IMR-90 (cell line): ENCODE measurements around the gene MUSTN1. TPM values are rescaled to one million over a fixed set of nuclear protein-coding genes. Genes with fewer than 3 reads are reported as not detected.

Experiments used
- ATAC-seq: fragments of 200-7000 bp; cut with Tn5 transposase; 2 replicates; pipeline ENCODE4 v1.9.1; 2020; ENCODE audit warnings: low read depth, mild to moderate bottlenecking, moderate library complexity
- BruUV-seq: library from RNA; stranded (reverse); fragments of 400-500 nt; replicated peaks from 2 replicates; lab custom pipeline; 2021; lab: Mats Ljungman, UMichigan
- CTCF ChIA-PET: fragments of 300-600 bp; formaldehyde crosslinking; extraction: SDS; loops from one replicate; lab custom pipeline; 2021; ENCODE audit warnings: antibody characterized with exemption; lab: Yijun Ruan, JAX
- POLR2A ChIA-PET: fragments of 300-600 bp; sonication (Branson Sonifier 250); formaldehyde crosslinking; loops from one replicate; lab custom pipeline; 2022; ENCODE audit warnings: antibody characterized with exemption; ENCODE audit not compliant: unreplicated experiment; lab: Charles Lee
- DNase-seq: peaks from one replicate; pipeline ENCODE4 v3.0.0; 2013
- H2AFZ ChIP-seq: replicated peaks from 2 replicates; pipeline ENCODE3; 2013; ENCODE audit warnings: low read length, mild to moderate bottlenecking; ENCODE audit not compliant: poor library complexity
- H2AK5ac ChIP-seq: 2 replicates; pipeline ENCODE4 v1.6.1; 2013; ENCODE audit warnings: low read depth, low read length, inconsistent platforms
- H2AK9ac ChIP-seq: replicated peaks from 2 replicates; pipeline ENCODE3; 2013; ENCODE audit warnings: mild to moderate bottlenecking, low read depth, low read length, moderate library complexity; ENCODE audit not compliant: poor library complexity
- H2BK120ac ChIP-seq: 2 replicates; pipeline ENCODE4 v1.6.1; 2013; ENCODE audit warnings: low read depth, low read length, inconsistent platforms
- H2BK15ac ChIP-seq: 3 replicates; pipeline ENCODE4 v1.6.1; 2013; ENCODE audit warnings: low read depth, low read length, inconsistent platforms
- H2BK20ac ChIP-seq: 2 replicates; pipeline ENCODE4 v1.6.1; 2013; ENCODE audit warnings: low read depth, mild to moderate bottlenecking, inconsistent platforms, low read length, moderate library complexity
- H2BK5ac ChIP-seq: 2 replicates; pipeline ENCODE4 v1.6.1; 2013; ENCODE audit warnings: mild to moderate bottlenecking, low read depth, low read length, inconsistent platforms; ENCODE audit not compliant: poor library complexity, severe bottlenecking
- H3K14ac ChIP-seq: replicated peaks from 2 replicates; pipeline ENCODE4 v1.6.1; 2013; ENCODE audit warnings: low read depth, low read length, inconsistent platforms
- H3K18ac ChIP-seq: 2 replicates; pipeline ENCODE4 v1.6.1; 2013; ENCODE audit warnings: low read depth, low read length, control low read depth
- H3K23ac ChIP-seq: 2 replicates; pipeline ENCODE4 v1.6.1; 2013; ENCODE audit warnings: low read depth, low read length, inconsistent platforms
- H3K27ac ChIP-seq: 2 replicates; pipeline ENCODE4 v1.5.1; 2013; ENCODE audit warnings: mild to moderate bottlenecking, control low read depth, low read length; ENCODE audit not compliant: insufficient read depth
- H3K27me3 ChIP-seq: 2 replicates; pipeline ENCODE4 v1.6.1; 2013; ENCODE audit warnings: low read length; ENCODE audit not compliant: control insufficient read depth, insufficient read depth
- H3K36me3 ChIP-seq: 2 replicates; pipeline ENCODE4 v1.6.1; 2013; ENCODE audit warnings: low read length, mixed read lengths; ENCODE audit not compliant: control insufficient read depth, insufficient read depth
- H3K4ac ChIP-seq: 2 replicates; pipeline ENCODE4 v1.6.1; 2013; ENCODE audit warnings: low read depth, low read length, inconsistent platforms
- H3K4me1 ChIP-seq: 2 replicates; pipeline ENCODE4 v1.6.1; 2013; ENCODE audit warnings: low read length, mixed read lengths; ENCODE audit not compliant: control insufficient read depth, insufficient read depth
- H3K4me2 ChIP-seq: 2 replicates; pipeline ENCODE4 v1.6.1; 2013; ENCODE audit warnings: low read depth, mild to moderate bottlenecking, control low read depth, low read length, moderate library complexity
- H3K4me3 ChIP-seq: 2 replicates; pipeline ENCODE4 v1.5.1; 2013; ENCODE audit warnings: low read depth, mild to moderate bottlenecking, control low read depth, low read length, moderate library complexity; ENCODE audit not compliant: insufficient read depth
- H3K56ac ChIP-seq: 2 replicates; pipeline ENCODE4 v1.6.1; 2013; ENCODE audit warnings: low read length, inconsistent platforms; ENCODE audit not compliant: insufficient read depth; ENCODE audit errors: extremely low read depth
- H3K79me1 ChIP-seq, 2 experiments: 2 replicates each; pipeline ENCODE4 v1.6.1; 2013; ENCODE audit warnings: low read length in 2 of 2, inconsistent platforms in 1 of 2, low read depth in 1 of 2
- H3K9ac ChIP-seq: 2 replicates; pipeline ENCODE4 v1.6.1; 2013; ENCODE audit warnings: low read depth, low read length, control low read depth
- H3K9me1 ChIP-seq: 2 replicates; pipeline ENCODE4 v1.6.1; 2013; ENCODE audit warnings: low read length, inconsistent platforms; ENCODE audit not compliant: insufficient read depth
- H3K9me3 ChIP-seq: 2 replicates; pipeline ENCODE4 v1.6.1; 2013; ENCODE audit warnings: low read length; ENCODE audit not compliant: control insufficient read depth, insufficient read depth
- H4K20me1 ChIP-seq: 2 replicates; pipeline ENCODE4 v1.6.1; 2013; ENCODE audit warnings: low read length, inconsistent platforms; ENCODE audit not compliant: insufficient read depth
- H4K5ac ChIP-seq: 2 replicates; pipeline ENCODE4 v1.6.1; 2013; ENCODE audit warnings: mild to moderate bottlenecking, low read depth, low read length, control low read depth
- H4K8ac ChIP-seq, 2 experiments: 2 replicates each; pipeline ENCODE4 v1.6.1; 2013; ENCODE audit warnings: low read depth in 2 of 2, low read length in 2 of 2, control low read depth in 1 of 2, inconsistent platforms in 1 of 2
- H4K91ac ChIP-seq: 2 replicates; pipeline ENCODE4 v1.6.1; 2013; ENCODE audit warnings: low read depth, low read length, inconsistent platforms; ENCODE audit not compliant: insufficient read depth
- BHLHE40 ChIP-seq: fragments of 150-350 bp; IDR thresholded peaks from 2 replicates; pipeline ENCODE4 v1.6.1; 2016; ENCODE audit warnings: mild to moderate bottlenecking, low read depth, low read length
- CEBPB ChIP-seq: IDR thresholded peaks from 2 replicates; pipeline ENCODE4 v1.6.1; 2012; ENCODE audit warnings: low read depth, low read length, improper control_type of control experiment
- CHD1 ChIP-seq: IDR thresholded peaks from 2 replicates; pipeline ENCODE4 v1.6.1; 2012; ENCODE audit warnings: low read depth, low read length, improper control_type of control experiment
- FOS ChIP-seq: fragments of 150-350 bp; IDR thresholded peaks from 2 replicates; pipeline ENCODE4 v1.6.1; 2016; ENCODE audit warnings: low read depth, low read length
- MAFK ChIP-seq: IDR thresholded peaks from 2 replicates; pipeline ENCODE4 v1.6.1; 2012; ENCODE audit warnings: low read depth, low read length, improper control_type of control experiment
- MAZ ChIP-seq: IDR thresholded peaks from 2 replicates; pipeline ENCODE4 v1.6.1; 2012; ENCODE audit warnings: low read depth, mild to moderate bottlenecking, low read length, improper control_type of control experiment, moderate library complexity, borderline replicate concordance
- MXI1 ChIP-seq: IDR thresholded peaks from 2 replicates; pipeline ENCODE4 v1.6.1; 2012; ENCODE audit warnings: low read depth, mild to moderate bottlenecking, low read length, moderate library complexity, borderline replicate concordance
- NFE2L2 ChIP-seq: fragments of 150-350 bp; IDR thresholded peaks from 2 replicates; pipeline ENCODE4 v1.6.1; 2016; ENCODE audit warnings: low read depth, mild to moderate bottlenecking, low read length
- POLR2A ChIP-seq: IDR thresholded peaks from 2 replicates; pipeline ENCODE4 v1.6.1; 2012; ENCODE audit warnings: mild to moderate bottlenecking, low read depth, low read length
- RAD21 ChIP-seq: IDR thresholded peaks from 2 replicates; pipeline ENCODE4 v1.6.1; 2012; ENCODE audit warnings: low read length, improper control_type of control experiment
- RCOR1 ChIP-seq: IDR thresholded peaks from 2 replicates; pipeline ENCODE4 v1.6.1; 2012; ENCODE audit warnings: mild to moderate bottlenecking, low read length, improper control_type of control experiment; ENCODE audit not compliant: insufficient replicate concordance
- RFX5 ChIP-seq: IDR thresholded peaks from 2 replicates; pipeline ENCODE4 v1.8.0; 2012; ENCODE audit warnings: low read depth, mild to moderate bottlenecking, low read length, moderate library complexity
- SMC3 ChIP-seq: fragments of 150-350 bp; IDR thresholded peaks from 2 replicates; pipeline ENCODE4 v1.6.1; 2016; ENCODE audit warnings: low read depth, mild to moderate bottlenecking, antibody characterized with exemption, low read length, moderate library complexity
- WGBS, 2 experiments: methylation state at CpG; one replicate each; pipeline versions ENCODE4 v1.1.5 to v1.1.7; 2013; ENCODE audit warnings: missing lambda C conversion rate in 2 of 2; ENCODE audit not compliant: insufficient read length in 1 of 2; ENCODE audit errors: extremely low coverage in 2 of 2; 5-methylcytosine and 5-hydroxymethylcytosine counted together
- dilution Hi-C: fragments of 300-500 bp; cut with HindIII; formaldehyde crosslinking; loops from one replicate; pipeline ENCODE4 v1.14.3; 2018; ENCODE audit warnings: low sequenced_read_pairs; ENCODE audit not compliant: unreplicated experiment
- in situ Hi-C: fragments of 300-500 bp; cut with MboI; formaldehyde crosslinking; loops from 3 replicates; pipeline ENCODE4 v1.14.3; 2019; ENCODE audit warnings: low sequenced_read_pairs, inconsistent platforms, mixed read lengths
- intact Hi-C: fragments of 100-400 bp; cut with micrococcal nuclease; formaldehyde crosslinking; loops from 2 replicates; pipeline ENCODE4 v1.10.0; 2022
- polyA plus RNA-seq, 3 experiments: library from polyadenylated mRNA; depleted of rRNA; stranded (reverse); fragments of >200 nt; gene quantifications; 2 replicates each; pipeline ENCODE4 v1.2.3, GENCODE V29; 2012; ENCODE audit warnings: low replicate concordance in 1 of 3
- total RNA-seq: library from RNA; depleted of rRNA; stranded (reverse); fragments of >200 nt; gene quantifications from 2 replicates; pipeline ENCODE4 v1.2.3, GENCODE V29; 2012
- TF ChIP-seq, protein P1 (sequence below): fragments of 150-350 bp; IDR thresholded peaks from 2 replicates; pipeline ENCODE4 v1.6.1; 2017; ENCODE audit warnings: mild to moderate bottlenecking, antibody characterized with exemption, low read length, low read depth
- TF ChIP-seq, protein P2 (sequence below): conservative IDR thresholded peaks from 2 replicates; pipeline ENCODE4 v1.5.1; 2012; ENCODE audit warnings: mild to moderate bottlenecking, low read depth, low read length, improper control_type of control experiment
- TF ChIP-seq, protein P3 (sequence below): fragments of 150-350 bp; IDR thresholded peaks from 2 replicates; pipeline ENCODE4 v1.6.1; 2016; ENCODE audit warnings: low read depth, mild to moderate bottlenecking, low read length, moderate library complexity, borderline replicate concordance

The MUSTN1 gene
- total and polyA plus RNA-seq, 2 of the 4 experiments (the other 2 are of a cell fraction) = not detected

DNA sequence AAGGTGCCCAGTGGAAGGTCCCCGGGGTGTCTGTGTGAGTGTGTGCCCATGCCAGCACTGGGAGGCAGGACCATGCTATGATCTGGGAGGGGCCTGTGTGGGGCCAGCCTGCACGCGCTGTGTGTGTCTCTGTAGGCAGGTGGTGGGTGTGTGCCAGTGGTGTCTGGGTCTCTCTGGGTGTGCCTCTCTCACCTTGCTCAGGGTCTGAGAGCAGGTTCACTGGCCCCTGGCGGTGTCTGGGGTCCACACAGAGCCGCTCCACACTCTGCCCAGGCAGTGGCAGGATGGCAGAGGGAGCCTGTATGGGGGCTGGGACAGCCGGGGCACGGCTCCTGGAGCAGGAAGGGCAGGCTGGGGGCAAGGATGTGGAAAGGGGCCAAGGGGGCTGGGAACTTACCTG, 17.0 kb downstream of the MUSTN1 start:
- Histone ChIP-seq H4K5ac (no peak overlapping the region), H2BK120ac (no peak overlapping the region), H3K9me3 (no peaks in the 10 kb centered on the region), H3K4me1 (no peaks in the 10 kb centered on the region), H2BK15ac (no peak overlapping the region), H2BK5ac (no peak overlapping the region), H3K9ac (no peak overlapping the region), H3K79me1 (no peaks in the 10 kb centered on the region), H3K18ac (no peak overlapping the region), H3K4me2 (no peak overlapping the region), H3K4me3 (no peak overlapping the region), H2AFZ (no peak overlapping the region), H4K20me1 (no peaks in the 10 kb centered on the region), H3K9me1 (no peaks in the 10 kb centered on the region), H3K27me3 (peaks cover 10% of the 10 kb centered on the region), H4K91ac (no peak overlapping the region), H2AK9ac (no peak overlapping the region), H3K36me3 (no peaks in the 10 kb centered on the region), H2BK20ac (no peak overlapping the region), H3K27ac (no peak overlapping the region), H3K4ac (no peak overlapping the region), H4K8ac (no peak overlapping the region), H3K23ac (no peak overlapping the region), H3K56ac (no peak overlapping the region), H3K14ac (no peak overlapping the region), H2AK5ac (no peak overlapping the region)
- POLR2A ChIA-PET = no interaction called here
- no TSS peak for BruUV-seq
- DNase-seq (no peak), ATAC-seq (no peak)
- TF ChIP-seq, protein P1, sequence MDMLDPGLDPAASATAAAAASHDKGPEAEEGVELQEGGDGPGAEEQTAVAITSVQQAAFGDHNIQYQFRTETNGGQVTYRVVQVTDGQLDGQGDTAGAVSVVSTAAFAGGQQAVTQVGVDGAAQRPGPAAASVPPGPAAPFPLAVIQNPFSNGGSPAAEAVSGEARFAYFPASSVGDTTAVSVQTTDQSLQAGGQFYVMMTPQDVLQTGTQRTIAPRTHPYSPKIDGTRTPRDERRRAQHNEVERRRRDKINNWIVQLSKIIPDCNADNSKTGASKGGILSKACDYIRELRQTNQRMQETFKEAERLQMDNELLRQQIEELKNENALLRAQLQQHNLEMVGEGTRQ = no peak
- no peak for TF ChIP-seq BHLHE40
- no peak for TF ChIP-seq SMC3
- TF ChIP-seq, protein P2, sequence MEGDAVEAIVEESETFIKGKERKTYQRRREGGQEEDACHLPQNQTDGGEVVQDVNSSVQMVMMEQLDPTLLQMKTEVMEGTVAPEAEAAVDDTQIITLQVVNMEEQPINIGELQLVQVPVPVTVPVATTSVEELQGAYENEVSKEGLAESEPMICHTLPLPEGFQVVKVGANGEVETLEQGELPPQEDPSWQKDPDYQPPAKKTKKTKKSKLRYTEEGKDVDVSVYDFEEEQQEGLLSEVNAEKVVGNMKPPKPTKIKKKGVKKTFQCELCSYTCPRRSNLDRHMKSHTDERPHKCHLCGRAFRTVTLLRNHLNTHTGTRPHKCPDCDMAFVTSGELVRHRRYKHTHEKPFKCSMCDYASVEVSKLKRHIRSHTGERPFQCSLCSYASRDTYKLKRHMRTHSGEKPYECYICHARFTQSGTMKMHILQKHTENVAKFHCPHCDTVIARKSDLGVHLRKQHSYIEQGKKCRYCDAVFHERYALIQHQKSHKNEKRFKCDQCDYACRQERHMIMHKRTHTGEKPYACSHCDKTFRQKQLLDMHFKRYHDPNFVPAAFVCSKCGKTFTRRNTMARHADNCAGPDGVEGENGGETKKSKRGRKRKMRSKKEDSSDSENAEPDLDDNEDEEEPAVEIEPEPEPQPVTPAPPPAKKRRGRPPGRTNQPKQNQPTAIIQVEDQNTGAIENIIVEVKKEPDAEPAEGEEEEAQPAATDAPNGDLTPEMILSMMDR = no peak
- TF ChIP-seq CHD1 = no peak
- TF ChIP-seq MAFK = no peak
- no peak for TF ChIP-seq NFE2L2
- TF ChIP-seq, protein P3, sequence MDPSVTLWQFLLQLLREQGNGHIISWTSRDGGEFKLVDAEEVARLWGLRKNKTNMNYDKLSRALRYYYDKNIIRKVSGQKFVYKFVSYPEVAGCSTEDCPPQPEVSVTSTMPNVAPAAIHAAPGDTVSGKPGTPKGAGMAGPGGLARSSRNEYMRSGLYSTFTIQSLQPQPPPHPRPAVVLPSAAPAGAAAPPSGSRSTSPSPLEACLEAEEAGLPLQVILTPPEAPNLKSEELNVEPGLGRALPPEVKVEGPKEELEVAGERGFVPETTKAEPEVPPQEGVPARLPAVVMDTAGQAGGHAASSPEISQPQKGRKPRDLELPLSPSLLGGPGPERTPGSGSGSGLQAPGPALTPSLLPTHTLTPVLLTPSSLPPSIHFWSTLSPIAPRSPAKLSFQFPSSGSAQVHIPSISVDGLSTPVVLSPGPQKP = no peak
- TF ChIP-seq CEBPB = no peak
- no peak for TF ChIP-seq RFX5
- TF ChIP-seq POLR2A = no peak
- TF ChIP-seq RCOR1 = no peak
- no peak for TF ChIP-seq MAZ
- no peak for TF ChIP-seq FOS
- no peak for TF ChIP-seq MXI1
- no peak for TF ChIP-seq RAD21
- intact Hi-C loops = no loop called here
- dilution Hi-C loops = no loop called here
- CTCF ChIA-PET = no interaction called here
- WGBS, 2 experiments = 79% methylated on average over 2 of the region's 7 CpGs; no CpG with 5 or more reads in 1 of the 2 experiments
- in situ Hi-C loops = no loop called here
